ENCODE data around the gene FZR1.

DNA sequence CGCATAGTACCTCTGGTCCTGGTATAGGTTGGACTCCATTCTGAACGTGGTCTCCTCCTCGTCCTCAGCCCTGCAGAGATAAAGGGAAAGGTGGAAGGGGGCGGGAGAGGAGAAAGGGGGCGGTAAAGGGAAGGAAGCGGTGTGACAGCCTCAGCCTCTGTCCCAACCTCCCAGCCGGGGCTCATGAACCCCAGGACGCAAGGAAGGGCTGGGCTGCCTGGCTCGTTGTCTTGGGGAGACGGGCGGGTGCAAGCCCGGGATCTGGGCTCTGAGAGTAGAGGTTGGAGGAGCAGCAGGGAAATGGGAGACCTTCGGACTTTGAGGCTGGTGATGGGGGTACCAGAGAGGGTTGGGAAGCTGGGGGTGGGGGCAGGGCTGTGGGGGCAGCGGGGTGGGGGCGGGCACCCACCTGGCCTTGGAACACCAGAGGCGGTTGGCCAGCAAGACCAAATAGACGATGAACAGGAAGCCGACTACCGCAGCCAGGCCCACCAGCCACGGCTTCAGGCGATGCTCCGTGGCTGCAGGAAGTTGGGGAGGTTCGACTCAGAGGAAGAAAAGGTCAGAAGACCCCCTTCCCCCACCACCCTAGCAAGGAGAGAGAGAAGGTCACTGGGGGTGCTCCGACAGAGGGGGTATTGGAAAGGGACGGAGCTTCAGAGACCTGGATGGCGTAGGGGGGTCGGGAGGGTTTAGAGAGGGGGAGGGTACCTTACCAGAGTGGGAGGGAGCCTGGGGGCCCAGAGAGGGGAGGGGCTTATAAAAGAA lies 27.5 kb upstream of the FZR1 start:
- TF ChIP-seq ZNF274 (IDR thresholded peaks at IDR 0.05; ENCODE audit: borderline replicate concordance, extremely low read depth, low read length) (no peak), BCL11A (IDR thresholded peaks at IDR 0.05; ENCODE audit: low read depth in 2 of 2, low read length in 2 of 2) (no peak), POLR2A (IDR thresholded peaks at IDR 0.05; ENCODE audit: control extremely low read depth in 1 of 2, low read depth in 2 of 2, low read length in 2 of 2) (no peak), RBBP5 (IDR thresholded peaks at IDR 0.05; ENCODE audit: borderline replicate concordance, low read depth, low read length) (no peak), EZH2 (IDR thresholded peaks at IDR 0.05; ENCODE audit: low read depth, low read length, severe bottlenecking) (no peak), POLR2AphosphoS5 (IDR thresholded peaks at IDR 0.05; ENCODE audit: low read depth, low read length) (no peak), JUND (IDR thresholded peaks at IDR 0.05; ENCODE audit: low read length) (no peak)
- TF ChIP-seq, protein P1, sequence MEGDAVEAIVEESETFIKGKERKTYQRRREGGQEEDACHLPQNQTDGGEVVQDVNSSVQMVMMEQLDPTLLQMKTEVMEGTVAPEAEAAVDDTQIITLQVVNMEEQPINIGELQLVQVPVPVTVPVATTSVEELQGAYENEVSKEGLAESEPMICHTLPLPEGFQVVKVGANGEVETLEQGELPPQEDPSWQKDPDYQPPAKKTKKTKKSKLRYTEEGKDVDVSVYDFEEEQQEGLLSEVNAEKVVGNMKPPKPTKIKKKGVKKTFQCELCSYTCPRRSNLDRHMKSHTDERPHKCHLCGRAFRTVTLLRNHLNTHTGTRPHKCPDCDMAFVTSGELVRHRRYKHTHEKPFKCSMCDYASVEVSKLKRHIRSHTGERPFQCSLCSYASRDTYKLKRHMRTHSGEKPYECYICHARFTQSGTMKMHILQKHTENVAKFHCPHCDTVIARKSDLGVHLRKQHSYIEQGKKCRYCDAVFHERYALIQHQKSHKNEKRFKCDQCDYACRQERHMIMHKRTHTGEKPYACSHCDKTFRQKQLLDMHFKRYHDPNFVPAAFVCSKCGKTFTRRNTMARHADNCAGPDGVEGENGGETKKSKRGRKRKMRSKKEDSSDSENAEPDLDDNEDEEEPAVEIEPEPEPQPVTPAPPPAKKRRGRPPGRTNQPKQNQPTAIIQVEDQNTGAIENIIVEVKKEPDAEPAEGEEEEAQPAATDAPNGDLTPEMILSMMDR (IDR thresholded peaks at IDR 0.05; ENCODE audit: control extremely low read depth in 1 of 3, insufficient read depth in 1 of 3, low read depth in 1 of 3, low read length in 3 of 3), result no peak
- TF ChIP-seq, protein P2, sequence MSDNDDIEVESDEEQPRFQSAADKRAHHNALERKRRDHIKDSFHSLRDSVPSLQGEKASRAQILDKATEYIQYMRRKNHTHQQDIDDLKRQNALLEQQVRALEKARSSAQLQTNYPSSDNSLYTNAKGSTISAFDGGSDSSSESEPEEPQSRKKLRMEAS (IDR thresholded peaks at IDR 0.05), result no peak
